H9 (cell line): Measurements from ENCODE around the gene PCDHA11. TPM values are rescaled to one million over a fixed set of nuclear protein-coding genes. Genes with fewer than 3 reads are reported as not detected.
A peak's percentile ranks its signal among the peaks of the same experiment; 100 is the strongest.
"Not testable (repeated sequence)": the region's sequence is repeated elsewhere in the genome, so short reads cannot be mapped to it uniquely, and the experiment has no call there.

Experiments used
- DNase-seq: peaks from one replicate; pipeline ENCODE4 v3.0.0-alpha.2; 2017
- H2AFZ ChIP-seq: one replicate; pipeline ENCODE4 v1.6.1; 2013; ENCODE audit warnings: mild to moderate bottlenecking, low read length, control low read depth, moderate library complexity
- H2AK5ac ChIP-seq: 2 replicates; pipeline ENCODE4 v1.6.1; 2013; ENCODE audit warnings: low read length, control low read depth, mixed read lengths; ENCODE audit not compliant: insufficient read length
- H2BK120ac ChIP-seq: one replicate; pipeline ENCODE4 v1.6.1; 2013; ENCODE audit warnings: low read depth, mild to moderate bottlenecking, low read length, control low read depth, inconsistent platforms; ENCODE audit not compliant: poor library complexity, severe bottlenecking
- H2BK12ac ChIP-seq: 2 replicates; pipeline ENCODE4 v1.6.1; 2013; ENCODE audit warnings: low read length, control low read depth, mixed read lengths, low read depth; ENCODE audit not compliant: insufficient read length
- H2BK15ac ChIP-seq: 2 replicates; pipeline ENCODE4 v1.6.1; 2013; ENCODE audit warnings: low read depth, low read length, control low read depth
- H2BK20ac ChIP-seq: one replicate; pipeline ENCODE4 v1.6.1; 2013; ENCODE audit warnings: low read depth, mild to moderate bottlenecking, low read length, control low read depth, inconsistent platforms; ENCODE audit not compliant: poor library complexity, severe bottlenecking
- H2BK5ac ChIP-seq: 2 replicates; pipeline ENCODE4 v1.6.1; 2013; ENCODE audit warnings: low read length, control low read depth, mixed read lengths; ENCODE audit not compliant: insufficient read length
- H3K14ac ChIP-seq: 2 replicates; pipeline ENCODE4 v1.6.1; 2013; ENCODE audit warnings: low read length, control low read depth; ENCODE audit not compliant: insufficient read depth
- H3K18ac ChIP-seq: 2 replicates; pipeline ENCODE4 v1.6.1; 2013; ENCODE audit warnings: low read depth, mild to moderate bottlenecking, mixed read lengths, low read length, control low read depth; ENCODE audit not compliant: insufficient read length
- H3K23ac ChIP-seq: 2 replicates; pipeline ENCODE4 v1.6.1; 2013; ENCODE audit warnings: low read length, control low read depth, mixed read lengths, low read depth; ENCODE audit not compliant: insufficient read length
- H3K23me2 ChIP-seq: 2 replicates; pipeline ENCODE4 v1.6.1; 2013; ENCODE audit warnings: low read depth, mild to moderate bottlenecking, mixed read lengths, low read length, control low read depth; ENCODE audit not compliant: insufficient read length, poor library complexity, severe bottlenecking
- H3K27ac ChIP-seq: 2 replicates; pipeline ENCODE4 v1.5.1; 2013; ENCODE audit warnings: low read length, control low read depth, mixed read lengths, low read depth; ENCODE audit not compliant: insufficient read length
- H3K27me3 ChIP-seq: 2 replicates; pipeline ENCODE4 v1.6.1; 2013; ENCODE audit warnings: low read length, control low read depth, inconsistent platforms; ENCODE audit not compliant: insufficient read depth
- H3K4ac ChIP-seq: 2 replicates; pipeline ENCODE4 v1.6.1; 2013; ENCODE audit warnings: low read depth, mild to moderate bottlenecking, control low read depth, inconsistent platforms, low read length, moderate library complexity
- H3K4me1 ChIP-seq: 2 replicates; pipeline ENCODE4 v1.6.1; 2013; ENCODE audit warnings: low read length, control low read depth, inconsistent platforms; ENCODE audit not compliant: insufficient read depth
- H3K4me2 ChIP-seq: 2 replicates; pipeline ENCODE4 v1.6.1; 2013; ENCODE audit warnings: low read length, control low read depth, mixed read lengths; ENCODE audit not compliant: insufficient read length, insufficient read depth
- H3K56ac ChIP-seq: 2 replicates; pipeline ENCODE4 v1.6.1; 2013; ENCODE audit warnings: low read depth, mild to moderate bottlenecking, mixed read lengths, low read length, control low read depth; ENCODE audit not compliant: insufficient read length
- H3K79me1 ChIP-seq: 2 replicates; pipeline ENCODE4 v1.6.1; 2013; ENCODE audit warnings: low read depth, mild to moderate bottlenecking, moderate library complexity, low read length, control low read depth, inconsistent platforms; ENCODE audit not compliant: insufficient read depth, poor library complexity, severe bottlenecking
- H3K79me2 ChIP-seq: 2 replicates; pipeline ENCODE4 v1.6.1; 2013; ENCODE audit warnings: low read length, control low read depth, inconsistent platforms; ENCODE audit not compliant: insufficient read depth
- H3K9ac ChIP-seq: 2 replicates; pipeline ENCODE4 v1.6.1; 2013; ENCODE audit warnings: low read length, control low read depth, mixed read lengths; ENCODE audit not compliant: insufficient read length; ENCODE audit errors: extremely low read depth
- H3K9me3 ChIP-seq: one replicate; pipeline ENCODE4 v1.6.1; 2013; ENCODE audit warnings: low read depth, low read length, inconsistent platforms; ENCODE audit not compliant: control insufficient read depth
- H3T11ph ChIP-seq: one replicate; pipeline ENCODE4 v1.6.1; 2013; ENCODE audit warnings: mild to moderate bottlenecking, low read length, control low read depth, inconsistent platforms
- H4K20me1 ChIP-seq: one replicate; pipeline ENCODE4 v1.6.1; 2013; ENCODE audit not compliant: control insufficient read depth, insufficient read length, insufficient read depth
- H4K5ac ChIP-seq: 2 replicates; pipeline ENCODE4 v1.6.1; 2013; ENCODE audit warnings: low read depth, mild to moderate bottlenecking, mixed read lengths, low read length, control low read depth; ENCODE audit not compliant: insufficient read length
- H4K8ac ChIP-seq: replicated peaks from 2 replicates; pipeline ENCODE4 v1.6.1; 2013; ENCODE audit warnings: low read length, control low read depth, mixed read lengths, low read depth; ENCODE audit not compliant: insufficient read length
- H4K91ac ChIP-seq: 2 replicates; pipeline ENCODE4 v1.6.1; 2013; ENCODE audit warnings: low read depth, mild to moderate bottlenecking, moderate library complexity, mixed read lengths, low read length, control low read depth; ENCODE audit not compliant: insufficient read length
- H3K27ac Mint-ChIP-seq, 3 experiments: 2 replicates in 2 of 3; 3 replicates in 1 of 3; pipeline ENCODE4 v1.8.0; 2020 to 2021; ENCODE audit warnings: mixed read lengths in 3 of 3, mild to moderate bottlenecking in 1 of 3, moderate library complexity in 1 of 3
- H3K27me3 Mint-ChIP-seq: 2 replicates; pipeline ENCODE4 v1.8.0; 2021; ENCODE audit warnings: low read depth, mild to moderate bottlenecking, moderate library complexity, mixed read lengths
- H3K36me3 Mint-ChIP-seq, 3 experiments: 2 replicates in 2 of 3; 3 replicates in 1 of 3; pipeline ENCODE4 v1.8.0; 2020 to 2021; ENCODE audit warnings: low read depth in 3 of 3, mixed read lengths in 3 of 3; ENCODE audit not compliant: insufficient read depth in 1 of 3
- H3K4me1 Mint-ChIP-seq, 2 experiments: 2 replicates each; pipeline ENCODE4 v1.8.0; 2020; ENCODE audit warnings: mixed read lengths in 2 of 2
- H3K4me3 Mint-ChIP-seq, 2 experiments: 2 replicates in 1 of 2; 3 replicates in 1 of 2; pipeline ENCODE4 v1.8.0; 2020 to 2021; ENCODE audit warnings: mild to moderate bottlenecking in 2 of 2, mixed read lengths in 2 of 2, moderate library complexity in 1 of 2
- H3K9me3 Mint-ChIP-seq, 2 experiments: 2 replicates in 1 of 2; 3 replicates in 1 of 2; pipeline ENCODE4 v1.8.0; 2020; ENCODE audit warnings: mild to moderate bottlenecking in 2 of 2, mixed read lengths in 2 of 2, moderate library complexity in 1 of 2
- WGBS: extraction: QIAGEN DNeasy Blood & Tissue Kit; methylation state at CpG from one replicate; pipeline ENCODE4 v1.1.7; 2013; ENCODE audit warnings: missing lambda C conversion rate, low lambda C conversion rate, mixed read lengths; ENCODE audit not compliant: insufficient read length; ENCODE audit errors: extremely low coverage; 5-methylcytosine and 5-hydroxymethylcytosine counted together
- total RNA-seq: library from RNA; stranded (reverse); gene quantifications from 2 replicates; pipeline ENCODE4 v1.2.1, GENCODE V29; 2021
- TF ChIP-seq, protein P1 (sequence below): fragments of 200-600 bp; sonication (generic); conservative IDR thresholded peaks from 3 replicates; pipeline ENCODE4 v1.8.0; 2021; ENCODE audit warnings: antibody characterized with exemption, mild to moderate bottlenecking

Gene PCDHA11
- total RNA-seq, 1 experiment from 2014 or later = 6.3 TPM

DNA sequence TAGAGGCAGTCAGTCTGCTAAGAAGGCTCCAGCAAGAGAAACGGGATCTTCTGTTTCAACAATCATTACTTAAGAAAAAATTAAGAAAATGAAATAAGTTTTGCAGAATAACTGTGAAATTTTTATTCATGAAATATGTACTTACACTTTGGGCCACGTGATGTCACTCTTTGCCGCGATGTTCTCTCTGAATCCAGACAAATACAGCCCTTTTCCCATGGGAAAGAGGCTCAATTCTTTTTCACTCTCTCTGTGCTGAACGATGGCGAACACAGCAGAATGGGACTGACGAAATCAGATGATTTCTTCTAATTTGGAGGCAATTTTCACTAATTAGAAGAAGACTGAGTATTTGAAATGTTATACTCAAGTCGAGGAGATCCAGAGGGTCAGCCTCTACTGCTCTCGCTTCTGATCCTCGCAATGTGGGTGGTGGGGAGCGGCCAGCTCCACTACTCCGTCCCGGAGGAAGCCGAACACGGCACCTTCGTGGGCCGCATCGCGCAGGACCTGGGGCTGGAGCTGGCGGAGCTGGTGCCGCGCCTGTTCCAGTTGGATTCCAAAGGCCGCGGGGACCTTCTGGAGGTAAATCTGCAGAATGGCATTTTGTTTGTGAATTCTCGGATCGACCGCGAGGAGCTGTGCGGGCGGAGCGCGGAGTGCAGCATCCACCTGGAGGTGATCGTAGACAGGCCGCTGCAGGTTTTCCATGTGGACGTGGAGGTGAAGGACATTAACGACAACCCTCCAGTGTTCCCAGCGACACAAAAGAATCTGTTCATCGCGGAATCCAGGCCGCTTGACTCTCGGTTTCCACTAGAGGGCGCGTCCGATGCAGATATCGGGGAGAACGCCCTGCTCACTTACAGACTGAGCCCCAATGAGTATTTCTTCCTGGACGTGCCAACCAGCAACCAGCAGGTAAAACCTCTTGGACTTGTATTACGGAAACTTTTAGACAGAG lies 20.3 kb upstream of the PCDHA11 start, which contains the start of gene PCDHA9:
PCDHA9 (plus strand) TSS at position 244 of the 964 bp plus-strand sequence; CDS start at position 358, 114 bp downstream.
- H2BK15ac ChIP-seq, H4K91ac ChIP-seq, H3K79me1 ChIP-seq, H3T11ph ChIP-seq, H4K5ac ChIP-seq, H3K4ac ChIP-seq, H3K79me2 ChIP-seq, H3K27me3 ChIP-seq, H2BK5ac ChIP-seq, H4K8ac ChIP-seq, H3K9me3 ChIP-seq, H3K23me2 ChIP-seq, H3K4me1 Mint-ChIP-seq, H4K20me1 ChIP-seq, H3K9ac ChIP-seq, H3K56ac ChIP-seq, H3K4me1 ChIP-seq, H3K9me3 Mint-ChIP-seq, H3K27me3 Mint-ChIP-seq, H3K23ac ChIP-seq, H3K4me2 ChIP-seq, H2BK20ac ChIP-seq, H2BK12ac ChIP-seq, H3K27ac ChIP-seq, H3K27ac Mint-ChIP-seq, H2AK5ac ChIP-seq, H3K18ac ChIP-seq: not testable (repeated sequence)
- DNase-seq = peak; percentile 34
- Histone ChIP-seq H2BK120ac (peak within 1 kb of the TSS; percentile 69), H2AFZ (peak within 1 kb of the TSS; percentile 91), H3K14ac (peak within 1 kb of the TSS; percentile 87; the same call in 1 of the 2 replicates)
- Mint-ChIP-seq H3K4me3 (peak within 1 kb of the TSS in 1 of 2 experiments; percentile 17; a peak in 1 of 5 replicates), H3K36me3 (peaks cover 2 to 26% (median 5%) of the 10 kb centered on the region in 3 experiments; a peak in 6 of 7 replicates)
- TF ChIP-seq, protein P1, sequence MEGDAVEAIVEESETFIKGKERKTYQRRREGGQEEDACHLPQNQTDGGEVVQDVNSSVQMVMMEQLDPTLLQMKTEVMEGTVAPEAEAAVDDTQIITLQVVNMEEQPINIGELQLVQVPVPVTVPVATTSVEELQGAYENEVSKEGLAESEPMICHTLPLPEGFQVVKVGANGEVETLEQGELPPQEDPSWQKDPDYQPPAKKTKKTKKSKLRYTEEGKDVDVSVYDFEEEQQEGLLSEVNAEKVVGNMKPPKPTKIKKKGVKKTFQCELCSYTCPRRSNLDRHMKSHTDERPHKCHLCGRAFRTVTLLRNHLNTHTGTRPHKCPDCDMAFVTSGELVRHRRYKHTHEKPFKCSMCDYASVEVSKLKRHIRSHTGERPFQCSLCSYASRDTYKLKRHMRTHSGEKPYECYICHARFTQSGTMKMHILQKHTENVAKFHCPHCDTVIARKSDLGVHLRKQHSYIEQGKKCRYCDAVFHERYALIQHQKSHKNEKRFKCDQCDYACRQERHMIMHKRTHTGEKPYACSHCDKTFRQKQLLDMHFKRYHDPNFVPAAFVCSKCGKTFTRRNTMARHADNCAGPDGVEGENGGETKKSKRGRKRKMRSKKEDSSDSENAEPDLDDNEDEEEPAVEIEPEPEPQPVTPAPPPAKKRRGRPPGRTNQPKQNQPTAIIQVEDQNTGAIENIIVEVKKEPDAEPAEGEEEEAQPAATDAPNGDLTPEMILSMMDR = peak; percentile 46; the same call in 2 of the 3 replicates
- WGBS = no CpG with 5 or more reads among the region's 48 CpGs

DNA sequence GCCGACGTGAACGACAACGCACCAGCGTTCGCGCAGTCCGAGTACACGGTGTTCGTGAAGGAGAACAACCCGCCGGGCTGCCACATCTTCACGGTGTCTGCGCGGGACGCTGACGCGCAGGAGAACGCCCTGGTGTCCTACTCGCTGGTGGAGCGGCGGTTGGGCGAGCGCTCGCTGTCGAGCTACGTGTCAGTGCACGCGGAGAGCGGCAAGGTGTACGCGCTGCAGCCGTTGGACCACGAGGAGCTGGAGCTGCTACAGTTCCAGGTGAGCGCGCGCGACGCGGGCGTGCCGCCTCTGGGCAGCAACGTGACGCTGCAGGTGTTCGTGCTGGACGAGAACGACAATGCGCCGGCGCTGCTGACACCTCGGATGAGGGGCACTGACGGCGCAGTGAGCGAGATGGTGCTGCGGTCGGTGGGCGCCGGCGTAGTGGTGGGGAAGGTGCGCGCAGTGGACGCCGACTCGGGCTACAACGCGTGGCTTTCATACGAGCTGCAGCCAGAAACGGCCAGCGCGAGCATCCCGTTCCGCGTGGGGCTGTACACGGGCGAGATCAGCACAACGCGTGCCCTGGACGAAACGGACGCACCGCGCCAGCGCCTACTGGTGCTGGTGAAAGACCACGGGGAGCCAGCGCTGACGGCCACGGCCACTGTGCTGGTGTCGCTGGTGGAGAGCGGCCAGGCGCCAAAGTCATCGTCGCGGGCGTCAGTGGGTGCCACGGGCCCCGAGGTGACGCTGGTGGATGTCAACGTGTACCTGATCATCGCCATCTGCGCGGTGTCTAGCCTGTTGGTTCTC lies 18.7 kb upstream of the PCDHA11 start:
- peaks cover 2 to 26% (median 5%) of the 10 kb centered on the region in 3 experiments; a peak in 6 of 7 replicates for H3K36me3 Mint-ChIP-seq
- not testable (repeated sequence) for H3K9me3 ChIP-seq, H2AK5ac ChIP-seq, H2BK15ac ChIP-seq, H2BK120ac ChIP-seq, H4K5ac ChIP-seq, DNase-seq, H3K18ac ChIP-seq, H4K8ac ChIP-seq, H2BK20ac ChIP-seq, H3K56ac ChIP-seq, H3K14ac ChIP-seq, H3K4me2 ChIP-seq, H3T11ph ChIP-seq, H4K20me1 ChIP-seq, H3K9me3 Mint-ChIP-seq, H3K23me2 ChIP-seq, H2BK5ac ChIP-seq, H3K79me1 ChIP-seq, H3K4me1 Mint-ChIP-seq, H3K23ac ChIP-seq, H4K91ac ChIP-seq, H3K27ac Mint-ChIP-seq, H3K9ac ChIP-seq, H2AFZ ChIP-seq, H3K27me3 ChIP-seq, H3K4me3 Mint-ChIP-seq, H3K79me2 ChIP-seq, H3K4me1 ChIP-seq, H3K4ac ChIP-seq, H2BK12ac ChIP-seq, H3K27me3 Mint-ChIP-seq, H3K27ac ChIP-seq
- no CpG with 5 or more reads among the region's 101 CpGs for WGBS
